DMS153 treated with DMSO at 0.1 percent for 48 hours (cell line): Measurements from ENCODE around the gene ENOX1.
"Not testable (repeated sequence)": the region's sequence is repeated elsewhere in the genome, so short reads cannot be mapped to it uniquely, and the experiment has no call there.

ENCODE experiments used
- DNase-seq: peaks from one replicate; lab custom pipeline; 2025; ENCODE audit not compliant: unreplicated experiment; lab: John Stamatoyannopoulos, UW

ENOX1 gene

GRCh38 chr13:43786766-43787517 is at the start of gene ENOX1:
ENOX1 (minus strand) TSS chr13:43786972.
- DNase-seq = peak; percentile 38

- no peak for DNase-seq
Measured at GRCh38 chr13:43835701-43836100, 48.9 kb upstream of the ENOX1 start.

- DNase-seq = no peak
Measured at GRCh38 chr13:43831088-43831487, 44.3 kb upstream of the ENOX1 start.

GRCh38 chr13:43830497-43830881 is 43.7 kb upstream of the ENOX1 start:
- no peak for DNase-seq

- DNase-seq = not testable (repeated sequence)
Measured at GRCh38 chr13:43824656-43825055, 37.9 kb upstream of the ENOX1 start.

- DNase-seq = no peak
Measured at GRCh38 chr13:43822969-43823368, 36.2 kb upstream of the ENOX1 start.

- no peak for DNase-seq
Measured at GRCh38 chr13:43816401-43816889, 29.7 kb upstream of the ENOX1 start.

- no peak for DNase-seq
Measured at GRCh38 chr13:43815204-43815603, 28.4 kb upstream of the ENOX1 start.

GRCh38 chr13:43808676-43809075 is 21.9 kb upstream of the ENOX1 start:
- DNase-seq = no peak

- DNase-seq = no peak
Measured at GRCh38 chr13:43805681-43806128, 18.9 kb upstream of the ENOX1 start.

- DNase-seq = no peak
Measured at GRCh38 chr13:43805071-43805468, 18.3 kb upstream of the ENOX1 start.

- DNase-seq = peak; percentile 61
Measured at GRCh38 chr13:43804461-43805070, 17.8 kb upstream of the ENOX1 start.

GRCh38 chr13:43802511-43802910 is 15.7 kb upstream of the ENOX1 start:
- DNase-seq = no peak

GRCh38 chr13:43800828-43801227 is 14.1 kb upstream of the ENOX1 start:
- DNase-seq = no peak

- DNase-seq = no peak
Measured at GRCh38 chr13:43799191-43799590, 12.4 kb upstream of the ENOX1 start.

GRCh38 chr13:43797869-43798268 is 11.1 kb upstream of the ENOX1 start:
- DNase-seq = no peak

- no peak for DNase-seq
Measured at GRCh38 chr13:43797159-43797558, 10.4 kb upstream of the ENOX1 start.

GRCh38 chr13:43794416-43794815 is 7.6 kb upstream of the ENOX1 start:
- no peak for DNase-seq

GRCh38 chr13:43792076-43792881 is 5.5 kb upstream of the ENOX1 start:
- DNase-seq = no peak

GRCh38 chr13:43787997-43788396 is 1.2 kb upstream of the ENOX1 start:
- no peak for DNase-seq

- DNase-seq = no peak
Measured at GRCh38 chr13:43787518-43787891, 733 bp upstream of the ENOX1 start.

- DNase-seq = no peak
Measured at GRCh38 chr13:43786472-43786765, 353 bp downstream of the ENOX1 start.
